Measurements from ENCODE around the gene HOGA1. TPM values are rescaled to one million over a fixed set of nuclear protein-coding genes. Genes with fewer than 3 reads are reported as not detected.

Gene HOGA1
- total RNA-seq (1 to 10 TPM; 1.1 to 1.2 TPM), polyA plus RNA-seq (ENCODE audit: insufficient read length in 6 of 6) (1 to 10 TPM in 4 of 6 donors, under 1 TPM in 2; 0.85 to 2.2 (median 1.5) TPM)
- long read RNA-seq, donor 1: 0 reads
- long read RNA-seq, donor 2: 0 reads
- long read RNA-seq, donor 3: 0 reads
- long read RNA-seq, donor 4: 0 reads
- long read RNA-seq, donor 5: 0 reads
- long read RNA-seq, donor 6, partial matches to known transcripts: 0 of 1 reads
- long read RNA-seq, donor 6, other reads (novel, unspliced or antisense): 0 of 1 reads
- long read RNA-seq, donor 7: 0 reads
- long read RNA-seq, donor 8: 0 reads
- long read RNA-seq, donor 9: 0 reads
- long read RNA-seq, donor 10: 0 reads
- long read RNA-seq, donor 11, partial matches to known transcripts: 0 of 1 reads
- long read RNA-seq, donor 11, other reads (novel, unspliced or antisense): 0 of 1 reads
- long read RNA-seq, donor 12: 0 reads

DNA sequence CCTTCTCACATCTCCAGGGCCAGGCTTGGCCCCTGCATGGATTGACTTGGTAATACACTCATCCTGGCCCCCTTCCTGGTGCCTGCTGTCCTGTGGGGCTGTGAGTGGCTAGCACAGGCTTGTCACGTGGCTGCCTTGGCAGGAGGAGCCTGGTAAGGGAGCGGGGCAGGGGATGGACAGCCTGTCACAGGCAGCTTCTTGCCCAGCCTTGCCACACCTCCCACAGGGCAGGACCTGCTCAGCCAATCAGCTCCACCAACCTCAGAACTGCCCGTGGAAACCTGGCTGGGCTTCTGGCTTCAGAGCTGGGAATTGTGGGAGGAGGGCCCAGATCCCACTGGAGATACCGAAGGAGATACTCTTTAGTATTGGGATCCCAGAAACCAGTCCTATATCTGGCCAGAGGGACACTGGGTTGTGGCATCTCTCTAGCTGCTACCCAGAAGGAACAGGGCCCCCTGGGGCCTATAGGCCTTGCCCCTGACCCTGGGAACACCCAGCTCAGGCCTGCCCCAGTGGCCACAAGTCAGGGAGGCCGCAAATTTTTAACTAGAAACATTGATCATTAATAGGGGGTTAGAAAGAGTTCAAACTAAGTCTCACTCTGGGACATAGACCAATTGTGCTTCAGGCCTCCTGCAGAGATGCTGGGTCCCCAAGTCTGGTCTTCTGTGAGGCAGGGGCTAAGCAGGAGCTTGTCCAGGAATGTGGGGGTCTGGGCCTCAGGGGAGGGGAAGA is at the start of gene HOGA1:
Gene HOGA1, plus strand, starts transcription at position 330 of the 738 bp plus-strand sequence. Its CDS starts 315 bp downstream, at position 645.
- Histone ChIP-seq H3K36me3 (no peaks in the 10 kb centered on the region), H3K27me3 (no peaks in the 10 kb centered on the region), H3K9me3 (no peaks in the 10 kb centered on the region), H3K4me1 (no peaks in the 10 kb centered on the region), H3K4me3 (no peak within 1 kb of the TSS), H3K27ac (no peak within 1 kb of the TSS)
- TF ChIP-seq, protein P1, sequence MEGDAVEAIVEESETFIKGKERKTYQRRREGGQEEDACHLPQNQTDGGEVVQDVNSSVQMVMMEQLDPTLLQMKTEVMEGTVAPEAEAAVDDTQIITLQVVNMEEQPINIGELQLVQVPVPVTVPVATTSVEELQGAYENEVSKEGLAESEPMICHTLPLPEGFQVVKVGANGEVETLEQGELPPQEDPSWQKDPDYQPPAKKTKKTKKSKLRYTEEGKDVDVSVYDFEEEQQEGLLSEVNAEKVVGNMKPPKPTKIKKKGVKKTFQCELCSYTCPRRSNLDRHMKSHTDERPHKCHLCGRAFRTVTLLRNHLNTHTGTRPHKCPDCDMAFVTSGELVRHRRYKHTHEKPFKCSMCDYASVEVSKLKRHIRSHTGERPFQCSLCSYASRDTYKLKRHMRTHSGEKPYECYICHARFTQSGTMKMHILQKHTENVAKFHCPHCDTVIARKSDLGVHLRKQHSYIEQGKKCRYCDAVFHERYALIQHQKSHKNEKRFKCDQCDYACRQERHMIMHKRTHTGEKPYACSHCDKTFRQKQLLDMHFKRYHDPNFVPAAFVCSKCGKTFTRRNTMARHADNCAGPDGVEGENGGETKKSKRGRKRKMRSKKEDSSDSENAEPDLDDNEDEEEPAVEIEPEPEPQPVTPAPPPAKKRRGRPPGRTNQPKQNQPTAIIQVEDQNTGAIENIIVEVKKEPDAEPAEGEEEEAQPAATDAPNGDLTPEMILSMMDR (IDR thresholded peaks at IDR 0.05): no peak
- DNase-seq (peak in 2 of 4 donors; percentile 16 to 61), ATAC-seq (peak; percentile 84)
- intact Hi-C loops (cut with DNase I): no loop called here

DNA sequence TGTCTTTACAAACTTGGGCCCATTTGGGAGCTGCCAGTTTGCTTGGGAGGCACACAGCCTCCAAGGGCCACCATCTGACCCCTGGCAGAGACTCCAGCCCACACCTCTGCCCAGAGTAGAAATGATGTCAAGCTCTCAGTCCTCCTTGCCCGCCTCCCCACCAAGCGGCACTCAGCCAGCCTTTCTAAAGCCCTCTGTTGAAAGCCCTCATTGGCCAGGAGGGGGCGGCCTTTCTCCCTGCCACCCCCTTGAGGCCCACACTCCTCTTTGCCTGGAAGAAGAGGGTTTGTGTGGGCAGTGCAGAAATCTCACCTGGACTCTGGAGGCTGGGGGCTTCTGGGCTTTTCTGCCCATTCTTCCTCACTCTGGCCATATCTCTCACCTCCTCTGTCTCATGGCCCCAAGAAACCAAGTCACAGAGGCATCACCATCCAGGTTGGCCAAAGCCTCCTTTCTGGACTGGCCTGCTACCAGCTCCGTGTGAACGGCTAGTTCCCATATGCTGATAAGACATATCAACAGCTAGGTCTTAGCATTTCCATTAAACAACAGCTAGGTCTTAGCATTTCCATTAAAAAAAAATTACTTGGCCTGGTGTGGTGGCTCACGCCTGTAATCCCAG is 49.3 kb upstream of the HOGA1 start:
- H3K9me3 ChIP-seq: no peaks in the 10 kb centered on the region
- H3K27me3 ChIP-seq: no peaks in the 10 kb centered on the region
- DNase-seq (no peak), ATAC-seq (peak; percentile 45)
- intact Hi-C loops (cut with DNase I): no loop called here
- H3K27ac ChIP-seq: no peak overlapping the region
- TF ChIP-seq, protein P1 (IDR thresholded peaks at IDR 0.05): peak; percentile 22 to 52
- peaks cover 2 to 3% of the 10 kb centered on the region in 2 donors for H3K4me1 ChIP-seq
- no peak overlapping the region for H3K4me3 ChIP-seq
- no peaks in the 10 kb centered on the region for H3K36me3 ChIP-seq

DNA sequence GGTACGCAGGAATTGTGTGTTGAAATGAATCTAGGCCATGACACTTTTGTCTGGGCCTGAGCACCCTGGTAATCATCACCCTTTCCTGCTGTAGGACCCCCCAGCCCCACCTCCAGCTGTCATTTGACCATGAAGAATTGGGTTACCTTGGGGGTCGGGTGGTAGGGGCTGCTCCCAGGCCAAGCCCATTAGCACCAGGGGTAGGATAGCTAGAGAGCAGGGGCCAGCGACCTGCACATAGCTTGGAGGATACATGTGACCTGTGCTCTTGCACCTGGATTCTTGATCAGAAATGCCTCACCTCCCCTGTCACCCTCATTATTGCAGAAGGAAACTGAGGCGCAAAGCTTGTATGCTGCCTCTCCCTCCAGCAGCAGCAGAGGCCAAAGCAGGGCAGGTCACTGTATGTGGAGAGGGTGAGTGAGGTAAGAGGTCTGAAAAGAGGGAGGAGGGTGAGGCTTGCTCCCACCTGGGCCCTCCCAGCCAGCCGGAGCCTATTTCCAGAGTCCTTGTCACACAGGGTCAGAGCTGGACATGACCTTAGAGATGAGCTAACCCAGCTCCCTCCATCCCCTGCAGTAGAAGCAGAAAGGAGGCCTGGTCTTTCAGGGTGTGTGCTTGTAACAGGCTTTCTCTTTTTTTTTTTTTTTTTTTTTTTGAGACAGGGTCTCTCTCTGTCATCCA is 46.9 kb upstream of the HOGA1 start:
- H3K4me1 ChIP-seq: peaks cover 14 to 27% of the 10 kb centered on the region in 2 donors
- DNase-seq (no peak), ATAC-seq (no peak)
- TF ChIP-seq, protein P1 (IDR thresholded peaks at IDR 0.05): no peak
- intact Hi-C loops (cut with DNase I): no loop called here
- no peaks in the 10 kb centered on the region for H3K9me3 ChIP-seq
- H3K36me3 ChIP-seq: no peaks in the 10 kb centered on the region
- H3K4me3 ChIP-seq: no peak overlapping the region
- no peak overlapping the region for H3K27ac ChIP-seq
- H3K27me3 ChIP-seq: no peaks in the 10 kb centered on the region

DNA sequence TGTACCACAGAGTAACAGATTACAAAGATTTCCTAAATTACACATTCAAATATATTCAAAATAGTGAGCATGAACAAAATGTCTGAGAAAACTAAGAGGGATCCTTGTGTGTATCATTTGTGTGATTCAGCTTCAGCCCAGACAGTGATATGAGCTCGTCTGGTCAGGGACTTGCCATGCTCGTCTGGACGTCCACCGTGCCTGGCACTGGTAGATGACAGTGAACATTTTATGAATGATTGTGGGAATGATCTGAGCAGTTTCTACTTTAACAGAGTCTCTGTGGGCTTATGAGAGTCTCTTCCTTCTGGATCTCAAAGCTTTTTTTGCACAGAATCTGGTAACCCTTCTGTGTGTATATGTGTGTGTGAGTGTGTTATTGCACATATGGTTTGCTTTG is 45.8 kb upstream of the HOGA1 start:
- Histone ChIP-seq H3K27me3 (no peaks in the 10 kb centered on the region), H3K27ac (peak overlapping the region in 1 of 2 donors; percentile 15), H3K4me1 (peaks cover 23 to 38% of the 10 kb centered on the region in 2 donors), H3K4me3 (no peak overlapping the region), H3K36me3 (no peaks in the 10 kb centered on the region), H3K9me3 (no peaks in the 10 kb centered on the region)
- no peak for ATAC-seq
- TF ChIP-seq, protein P1 (IDR thresholded peaks at IDR 0.05): no peak
- no peak for DNase-seq
- intact Hi-C loops (cut with DNase I): no loop called here

All from left lung (tissue), 14 donors.